Mesendoderm (in vitro differentiated cells): Measurements from ENCODE around the gene LRRC4B.
A peak's percentile ranks its signal among the peaks of the same experiment; 100 is the strongest.

ENCODE experiments used
- DNase-seq: peaks from one replicate; pipeline ENCODE4 v3.0.0; 2013
- H2AK5ac ChIP-seq: 2 replicates; pipeline ENCODE4 v1.6.1; 2013; ENCODE audit warnings: low read length, inconsistent platforms
- H2BK120ac ChIP-seq: 2 replicates; pipeline ENCODE4 v1.6.1; 2013; ENCODE audit warnings: low read depth, mild to moderate bottlenecking, low read length, moderate library complexity, mixed read lengths
- H2BK15ac ChIP-seq: replicated peaks from 2 replicates; pipeline ENCODE4 v1.6.1; 2013; ENCODE audit warnings: low read depth, mild to moderate bottlenecking, moderate library complexity
- H2BK5ac ChIP-seq: 2 replicates; pipeline ENCODE4 v1.6.1; 2013; ENCODE audit warnings: low read length, inconsistent platforms
- H3K18ac ChIP-seq: 2 replicates; pipeline ENCODE4 v1.6.1; 2013; ENCODE audit warnings: mild to moderate bottlenecking, low read length, mixed read lengths
- H3K23ac ChIP-seq: one replicate; pipeline ENCODE4 v1.6.1; 2013; ENCODE audit warnings: low read length
- H3K27ac ChIP-seq: 2 replicates; pipeline ENCODE4 v1.5.1; 2013; ENCODE audit warnings: low read depth, mild to moderate bottlenecking, inconsistent platforms, low read length, moderate library complexity
- H3K27me3 ChIP-seq: 2 replicates; pipeline ENCODE4 v1.6.1; 2013; ENCODE audit warnings: low read length, control low read depth, mild to moderate bottlenecking, inconsistent platforms; ENCODE audit not compliant: insufficient read depth, poor library complexity
- H3K36me3 ChIP-seq: 2 replicates; pipeline ENCODE4 v1.6.1; 2013; ENCODE audit warnings: low read length, inconsistent platforms; ENCODE audit not compliant: control insufficient read depth, insufficient read depth
- H3K4ac ChIP-seq: one replicate; pipeline ENCODE4 v1.6.1; 2013; ENCODE audit warnings: low read depth, mild to moderate bottlenecking, low read length, moderate library complexity
- H3K4me1 ChIP-seq: 2 replicates; pipeline ENCODE4 v1.6.1; 2013; ENCODE audit warnings: low read depth, low read length, inconsistent platforms; ENCODE audit not compliant: control insufficient read depth
- H3K4me2 ChIP-seq: 2 replicates; pipeline ENCODE4 v1.6.1; 2013; ENCODE audit warnings: low read length
- H3K4me3 ChIP-seq: 2 replicates; pipeline ENCODE4 v1.5.1; 2013; ENCODE audit warnings: mild to moderate bottlenecking, low read length
- H3K56ac ChIP-seq: one replicate; pipeline ENCODE4 v1.6.1; 2013; ENCODE audit warnings: low read length
- H3K79me1 ChIP-seq: 2 replicates; pipeline ENCODE4 v1.6.1; 2013; ENCODE audit warnings: low read length, inconsistent platforms
- H3K79me2 ChIP-seq: 2 replicates; pipeline ENCODE4 v1.6.1; 2013; ENCODE audit warnings: mild to moderate bottlenecking, low read length; ENCODE audit not compliant: control insufficient read depth, insufficient read depth
- H3K9ac ChIP-seq: 2 replicates; pipeline ENCODE4 v1.6.1; 2013; ENCODE audit warnings: low read length, inconsistent platforms
- H4K5ac ChIP-seq: one replicate; pipeline ENCODE4 v1.6.1; 2013; ENCODE audit warnings: low read length
- H4K8ac ChIP-seq: one replicate; pipeline ENCODE4 v1.6.1; 2013; ENCODE audit warnings: low read depth, mild to moderate bottlenecking, control low read depth, low read length, moderate library complexity
- WGBS: extraction: QIAGEN DNeasy Blood & Tissue Kit; methylation state at CpG from one replicate; pipeline ENCODE4 v1.1.7; 2013; ENCODE audit warnings: low lambda C conversion rate, missing lambda C conversion rate; ENCODE audit not compliant: insufficient coverage; ENCODE audit errors: extremely low coverage; 5-methylcytosine and 5-hydroxymethylcytosine counted together

LRRC4B gene

DNA sequence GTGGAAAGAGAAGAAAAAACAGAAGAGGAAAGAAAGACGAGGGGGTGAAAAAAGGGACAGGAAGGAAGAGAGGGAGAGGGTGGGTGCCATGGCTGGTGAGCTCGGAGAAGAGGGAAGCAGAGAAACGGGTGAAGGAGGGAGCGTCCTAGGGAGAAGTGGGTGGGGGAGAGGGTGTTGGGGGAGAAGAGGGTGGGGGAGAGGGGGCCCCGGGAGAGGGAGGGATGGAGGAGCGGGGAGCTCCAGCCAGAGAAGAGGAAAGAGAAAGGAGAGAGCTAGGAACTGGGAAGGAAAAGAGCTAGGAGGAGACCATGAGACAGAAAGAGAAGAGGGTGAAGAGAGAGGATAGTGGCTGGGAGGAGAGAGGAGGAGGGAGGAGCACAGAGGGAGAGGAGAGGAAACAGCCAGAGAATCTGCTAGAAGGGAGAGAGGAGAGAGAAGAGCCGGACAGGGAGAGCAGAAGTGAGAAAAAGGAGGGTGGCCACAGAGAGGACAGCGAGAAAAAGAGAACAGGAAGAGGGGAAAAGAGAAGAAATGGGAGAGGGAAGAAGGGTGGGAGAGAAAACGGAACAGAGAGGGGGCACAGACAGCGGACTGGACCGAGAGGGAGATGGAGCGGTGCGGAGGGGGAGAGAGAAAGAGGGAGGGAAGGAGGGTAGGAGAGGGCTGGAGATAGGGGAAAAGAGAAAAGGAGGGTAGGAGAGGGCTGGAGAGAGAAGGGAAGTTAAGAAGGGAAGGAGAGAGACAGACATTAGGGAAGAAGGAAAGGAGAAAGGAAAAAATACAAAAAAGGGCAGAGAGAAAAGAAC, 79.6 kb downstream of the LRRC4B start:
- H3K27me3 ChIP-seq = peaks cover 38% of the 10 kb centered on the region
- no peak overlapping the region for H2AK5ac ChIP-seq
- H4K8ac ChIP-seq = no peak overlapping the region
- no peaks in the 10 kb centered on the region for H3K79me1 ChIP-seq
- H3K18ac ChIP-seq = no peak overlapping the region
- no peak overlapping the region for H2BK15ac ChIP-seq
- H3K4ac ChIP-seq = no peak overlapping the region
- no peak overlapping the region for H3K27ac ChIP-seq
- H2BK120ac ChIP-seq = no peak overlapping the region
- DNase-seq = no peak
- H3K36me3 ChIP-seq = no peaks in the 10 kb centered on the region
- H3K4me1 ChIP-seq = no peaks in the 10 kb centered on the region
- no peak overlapping the region for H4K5ac ChIP-seq
- no peak overlapping the region for H3K4me3 ChIP-seq
- H3K56ac ChIP-seq = no peak overlapping the region
- H3K4me2 ChIP-seq = no peak overlapping the region
- H3K23ac ChIP-seq = no peak overlapping the region
- no peak overlapping the region for H3K9ac ChIP-seq
- H2BK5ac ChIP-seq = no peak overlapping the region
- no CpG with 5 or more reads among the region's 13 CpGs for WGBS
- H3K79me2 ChIP-seq = no peaks in the 10 kb centered on the region

DNA sequence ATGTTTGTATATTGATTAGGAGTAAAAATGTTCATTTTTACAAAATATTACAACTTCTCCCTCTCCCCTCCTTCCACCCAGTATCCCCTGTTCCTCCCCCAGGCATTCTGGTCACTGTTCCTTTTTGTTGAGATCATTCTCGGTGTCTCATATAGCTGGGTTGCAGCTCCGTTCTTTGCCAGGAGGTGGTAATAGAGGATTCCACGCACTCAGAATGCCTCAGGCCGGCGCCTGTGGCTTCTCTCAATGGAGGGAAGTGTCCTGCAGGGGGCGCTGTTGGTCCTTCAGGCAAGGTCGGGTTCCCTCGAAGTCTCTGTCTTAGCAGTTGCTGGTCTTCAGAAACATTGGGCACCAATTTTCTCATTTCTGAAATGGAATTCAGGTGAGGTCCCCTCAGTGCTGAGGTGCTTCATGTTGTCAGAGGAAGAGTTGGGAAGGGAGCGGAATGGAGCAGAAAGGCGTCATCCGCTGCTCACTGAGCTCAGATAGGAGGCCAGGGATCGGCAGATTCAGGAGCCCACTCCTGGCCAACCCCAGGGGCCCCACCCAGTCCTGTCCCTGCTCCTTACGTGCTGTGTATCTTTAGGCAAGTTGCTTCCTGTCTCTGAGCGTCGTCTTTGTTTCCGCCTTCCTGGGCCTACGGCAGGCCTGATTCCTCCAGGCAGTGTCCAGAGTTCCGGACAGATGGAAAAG, 81.3 kb downstream of the LRRC4B start:
- peaks cover 2% of the 10 kb centered on the region for H3K36me3 ChIP-seq
- H4K5ac ChIP-seq = no peak overlapping the region
- H2BK15ac ChIP-seq = no peak overlapping the region
- no peak overlapping the region for H3K4ac ChIP-seq
- no peak overlapping the region for H2BK5ac ChIP-seq
- no peak overlapping the region for H4K8ac ChIP-seq
- WGBS = no CpG with 5 or more reads among the region's 18 CpGs
- H3K79me1 ChIP-seq = no peaks in the 10 kb centered on the region
- H3K56ac ChIP-seq = no peak overlapping the region
- peak; percentile 95 for DNase-seq
- H3K23ac ChIP-seq = no peak overlapping the region
- no peaks in the 10 kb centered on the region for H3K79me2 ChIP-seq
- H3K4me1 ChIP-seq = no peaks in the 10 kb centered on the region
- H3K9ac ChIP-seq = no peak overlapping the region
- no peak overlapping the region for H3K4me2 ChIP-seq
- peaks cover 34% of the 10 kb centered on the region for H3K27me3 ChIP-seq
- H3K4me3 ChIP-seq = no peak overlapping the region
- H3K18ac ChIP-seq = no peak overlapping the region
- no peak overlapping the region for H2BK120ac ChIP-seq
- no peak overlapping the region for H3K27ac ChIP-seq
- H2AK5ac ChIP-seq = no peak overlapping the region

DNA sequence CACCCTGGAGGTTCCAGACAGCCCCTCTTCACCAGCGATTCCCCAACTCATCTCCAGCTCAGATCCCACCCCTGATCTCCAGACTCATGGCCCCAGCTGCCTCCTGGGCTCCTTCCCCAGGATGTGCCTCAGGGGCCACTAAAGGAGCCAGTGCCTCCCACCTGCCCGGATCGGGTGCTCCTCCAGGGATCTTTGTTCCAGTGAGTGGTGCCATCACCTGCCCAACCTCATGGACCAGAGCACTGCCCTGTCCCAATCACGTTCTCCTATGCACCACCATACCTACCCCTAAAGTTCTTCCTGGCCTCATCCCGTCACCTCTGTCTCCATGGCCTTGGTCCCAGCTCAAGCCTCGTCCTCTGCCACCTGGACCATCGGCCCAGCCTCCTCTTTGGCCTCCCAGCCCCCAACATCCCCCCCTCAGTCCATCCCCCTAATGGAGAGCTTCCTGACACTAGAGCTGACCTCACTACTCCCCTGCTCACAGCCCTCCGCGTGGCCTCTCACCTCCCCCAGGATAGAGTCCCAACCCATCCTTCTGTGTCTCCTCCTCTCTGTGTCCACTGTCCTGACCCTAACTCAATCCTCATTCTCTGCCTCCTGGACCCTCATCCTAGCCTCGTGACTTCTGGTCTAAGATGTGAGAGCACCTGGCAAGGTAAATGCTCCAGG, 82.8 kb downstream of the LRRC4B start:
- no peak overlapping the region for H2BK5ac ChIP-seq
- no peak overlapping the region for H3K4ac ChIP-seq
- H4K5ac ChIP-seq = no peak overlapping the region
- no peak overlapping the region for H2AK5ac ChIP-seq
- H3K36me3 ChIP-seq = peaks cover 2% of the 10 kb centered on the region
- no peak overlapping the region for H3K23ac ChIP-seq
- no CpG with 5 or more reads among the region's 10 CpGs for WGBS
- no peak overlapping the region for H3K27ac ChIP-seq
- peaks cover 22% of the 10 kb centered on the region for H3K27me3 ChIP-seq
- no peak overlapping the region for H2BK120ac ChIP-seq
- no peak overlapping the region for H3K4me3 ChIP-seq
- H3K4me2 ChIP-seq = no peak overlapping the region
- H3K56ac ChIP-seq = no peak overlapping the region
- no peak overlapping the region for H2BK15ac ChIP-seq
- no peak for DNase-seq
- no peaks in the 10 kb centered on the region for H3K4me1 ChIP-seq
- no peak overlapping the region for H3K18ac ChIP-seq
- H3K79me2 ChIP-seq = no peaks in the 10 kb centered on the region
- no peak overlapping the region for H4K8ac ChIP-seq
- no peaks in the 10 kb centered on the region for H3K79me1 ChIP-seq
- H3K9ac ChIP-seq = no peak overlapping the region

DNA sequence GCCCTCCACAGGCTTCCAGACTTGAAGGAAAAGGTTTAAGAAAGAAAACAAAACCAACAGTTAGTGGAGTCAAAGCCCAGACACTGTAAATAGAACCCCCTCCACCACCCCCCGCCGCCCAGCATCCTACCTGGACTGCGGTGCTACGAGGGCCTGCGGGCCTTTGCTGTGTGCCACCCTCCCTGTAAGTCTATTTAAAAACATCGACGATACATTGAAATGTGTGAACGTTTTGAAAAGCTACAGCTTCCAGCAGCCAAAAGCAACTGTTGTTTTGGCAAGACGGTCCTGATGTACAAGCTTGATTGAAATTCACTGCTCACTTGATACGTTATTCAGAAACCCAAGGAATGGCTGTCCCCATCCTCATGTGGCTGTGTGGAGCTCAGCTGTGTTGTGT, 85.3 kb downstream of the LRRC4B start:
- H3K23ac ChIP-seq = no peak overlapping the region
- no peak overlapping the region for H3K9ac ChIP-seq
- no peak overlapping the region for H2BK120ac ChIP-seq
- H3K36me3 ChIP-seq = peaks cover 2% of the 10 kb centered on the region
- H3K27me3 ChIP-seq = peaks cover 6% of the 10 kb centered on the region
- no peak overlapping the region for H3K4ac ChIP-seq
- no peaks in the 10 kb centered on the region for H3K4me1 ChIP-seq
- H3K4me3 ChIP-seq = no peak overlapping the region
- no peak overlapping the region for H3K4me2 ChIP-seq
- no peak overlapping the region for H3K56ac ChIP-seq
- H3K79me2 ChIP-seq = peaks cover 2% of the 10 kb centered on the region
- no peak overlapping the region for H2BK5ac ChIP-seq
- H2AK5ac ChIP-seq = no peak overlapping the region
- no CpG with 5 or more reads among the region's 10 CpGs for WGBS
- no peak overlapping the region for H4K8ac ChIP-seq
- no peak overlapping the region for H3K27ac ChIP-seq
- H3K79me1 ChIP-seq = peaks cover 7% of the 10 kb centered on the region
- no peak for DNase-seq
- H3K18ac ChIP-seq = no peak overlapping the region
- no peak overlapping the region for H4K5ac ChIP-seq
- no peak overlapping the region for H2BK15ac ChIP-seq

DNA sequence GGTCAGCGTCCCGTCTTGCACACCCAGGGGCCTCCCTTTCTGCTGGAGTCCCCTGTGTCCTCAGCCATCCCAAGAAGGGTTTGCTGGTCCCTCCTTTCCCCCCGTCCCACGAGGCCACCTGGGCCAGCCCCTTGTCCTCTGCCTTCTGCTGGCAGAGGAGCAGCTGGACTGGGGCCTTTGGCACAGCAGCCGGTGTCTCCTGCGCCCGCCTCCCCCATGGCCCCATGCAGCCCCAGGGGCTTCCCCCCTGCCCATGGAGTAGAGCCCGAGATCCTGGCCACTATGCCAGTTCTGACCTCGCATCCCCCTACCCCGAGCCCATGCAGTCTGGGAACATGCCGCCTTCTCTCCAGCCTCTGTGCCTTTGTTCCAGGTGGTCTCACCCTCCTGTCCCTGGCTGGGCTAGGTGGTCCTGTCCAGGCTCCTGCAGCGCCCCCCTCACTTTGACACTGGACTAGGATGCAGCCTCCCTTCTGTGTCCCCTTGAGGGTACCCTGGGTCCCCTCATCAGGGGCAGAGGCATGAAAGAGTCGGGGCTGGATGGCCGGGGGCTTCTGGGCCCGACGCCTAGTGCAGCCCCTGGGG, 85.9 kb downstream of the LRRC4B start:
- no peak overlapping the region for H4K8ac ChIP-seq
- H4K5ac ChIP-seq = no peak overlapping the region
- H3K56ac ChIP-seq = no peak overlapping the region
- H3K18ac ChIP-seq = no peak overlapping the region
- no peak overlapping the region for H3K9ac ChIP-seq
- peaks cover 8% of the 10 kb centered on the region for H3K79me2 ChIP-seq
- H3K27ac ChIP-seq = no peak overlapping the region
- no peaks in the 10 kb centered on the region for H3K4me1 ChIP-seq
- no peak overlapping the region for H2AK5ac ChIP-seq
- no peak overlapping the region for H2BK15ac ChIP-seq
- H3K4ac ChIP-seq = no peak overlapping the region
- no peak overlapping the region for H3K23ac ChIP-seq
- H3K27me3 ChIP-seq = peaks cover 2% of the 10 kb centered on the region
- WGBS = no CpG with 5 or more reads among the region's 16 CpGs
- H3K36me3 ChIP-seq = peaks cover 2% of the 10 kb centered on the region
- H3K4me3 ChIP-seq = no peak overlapping the region
- no peak for DNase-seq
- no peak overlapping the region for H2BK120ac ChIP-seq
- H3K4me2 ChIP-seq = no peak overlapping the region
- H2BK5ac ChIP-seq = no peak overlapping the region
- peaks cover 10% of the 10 kb centered on the region for H3K79me1 ChIP-seq
